GM12864 (cell line): ENCODE measurements around the gene PFKFB4.

Experiments used
- DNase-seq: peaks from one replicate; pipeline ENCODE4 v3.0.0-alpha.2; 2011; ENCODE audit warnings: low read depth
- H3K4me3 ChIP-seq: 2 replicates; pipeline ENCODE4 v1.5.1; 2011; ENCODE audit warnings: mild to moderate bottlenecking, low read depth, low read length, control low read depth
- CTCF ChIP-seq: IDR thresholded peaks from 2 replicates; pipeline ENCODE4 v1.5.1; 2011; ENCODE audit warnings: low read depth, mild to moderate bottlenecking, moderate library complexity, low read length, control low read depth, inconsistent platforms; ENCODE audit errors: missing control alignments

The PFKFB4 gene

GRCh38 chr3:48593337-48593736, 36.7 kb upstream of the PFKFB4 start:
- H3K4me3 ChIP-seq, result no peak overlapping the region
- no peak for DNase-seq
- no peak for TF ChIP-seq CTCF

- no peak for DNase-seq
- H3K4me3 ChIP-seq, result no peak overlapping the region
- TF ChIP-seq CTCF, result no peak
Measured at GRCh38 chr3:48592519-48593087, 36.0 kb upstream of the PFKFB4 start.

GRCh38 chr3:48591886-48592518, 35.4 kb upstream of the PFKFB4 start:
- no peak for TF ChIP-seq CTCF

GRCh38 chr3:48591436-48591835, 34.8 kb upstream of the PFKFB4 start:
- no peak overlapping the region for H3K4me3 ChIP-seq
- no peak for DNase-seq
- no peak for TF ChIP-seq CTCF

More at GRCh38 chr3:48591886-48592518, 35.4 kb upstream of the PFKFB4 start:
- no peak for DNase-seq
- H3K4me3 ChIP-seq, result no peak overlapping the region

- DNase-seq, result no peak
- H3K4me3 ChIP-seq, result no peak overlapping the region
- no peak for TF ChIP-seq CTCF
Measured at GRCh38 chr3:48588230-48588629, 31.6 kb upstream of the PFKFB4 start.

GRCh38 chr3:48587686-48588085, 31.1 kb upstream of the PFKFB4 start:
- DNase-seq, result no peak
- no peak for TF ChIP-seq CTCF
- no peak overlapping the region for H3K4me3 ChIP-seq

- no peak for TF ChIP-seq CTCF
- no peak overlapping the region for H3K4me3 ChIP-seq
- no peak for DNase-seq
Measured at GRCh38 chr3:48585411-48585810, 28.8 kb upstream of the PFKFB4 start.
